ENCODE measurements around the gene DCLK1. TPM values are rescaled to one million over a fixed set of nuclear protein-coding genes. Genes with fewer than 3 reads are reported as not detected.

DCLK1 gene
- total RNA-seq, 1 experiment from 2014 or later: not detected

DNA sequence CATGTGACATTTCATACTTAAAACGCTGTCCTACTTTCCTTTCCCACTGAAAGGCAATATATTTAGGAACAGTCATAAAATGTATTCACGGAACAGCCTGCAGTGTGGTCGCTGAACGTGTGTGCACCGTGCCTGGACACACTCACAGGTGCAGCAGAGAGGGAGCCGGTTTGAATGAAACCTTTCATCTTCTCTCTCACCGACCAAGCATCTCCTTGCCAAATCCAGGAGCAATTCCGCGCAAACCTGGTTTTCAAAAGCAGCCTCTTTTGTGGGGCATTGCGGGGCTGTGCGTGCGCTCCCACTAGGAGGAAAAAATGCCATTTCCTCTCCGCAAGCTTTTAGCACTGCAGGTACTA, 1.0 kb downstream of the DCLK1 start:
- Histone ChIP-seq H3K27ac (ENCODE audit: low read length) (no peak overlapping the region), H3K27me3 (ENCODE audit: control insufficient read depth, insufficient read depth, low read length) (no peaks in the 10 kb centered on the region), H3K4me1 (ENCODE audit: control insufficient read depth, insufficient read depth, low read length) (no peaks in the 10 kb centered on the region), H3K4me3 (ENCODE audit: low read depth in 2 of 2, low read length in 2 of 2) (peak overlapping the region in 1 of 2 experiments; percentile 30; a peak in 1 of 4 replicates), H3K9me3 (ENCODE audit: control insufficient read depth, insufficient read depth, low read depth, low read length) (no peaks in the 10 kb centered on the region), H3K36me3 (ENCODE audit: control insufficient read depth, insufficient read depth, low read length) (no peaks in the 10 kb centered on the region)
- in situ Hi-C loops (cut with HindIII; ENCODE audit: low pct_unique_long_range_greater_than_20kb, low sequenced_read_pairs) (no loop called here), intact Hi-C loops (cut with micrococcal nuclease; ENCODE audit: unreplicated experiment) (no loop called here)
- TF ChIP-seq, protein P1, sequence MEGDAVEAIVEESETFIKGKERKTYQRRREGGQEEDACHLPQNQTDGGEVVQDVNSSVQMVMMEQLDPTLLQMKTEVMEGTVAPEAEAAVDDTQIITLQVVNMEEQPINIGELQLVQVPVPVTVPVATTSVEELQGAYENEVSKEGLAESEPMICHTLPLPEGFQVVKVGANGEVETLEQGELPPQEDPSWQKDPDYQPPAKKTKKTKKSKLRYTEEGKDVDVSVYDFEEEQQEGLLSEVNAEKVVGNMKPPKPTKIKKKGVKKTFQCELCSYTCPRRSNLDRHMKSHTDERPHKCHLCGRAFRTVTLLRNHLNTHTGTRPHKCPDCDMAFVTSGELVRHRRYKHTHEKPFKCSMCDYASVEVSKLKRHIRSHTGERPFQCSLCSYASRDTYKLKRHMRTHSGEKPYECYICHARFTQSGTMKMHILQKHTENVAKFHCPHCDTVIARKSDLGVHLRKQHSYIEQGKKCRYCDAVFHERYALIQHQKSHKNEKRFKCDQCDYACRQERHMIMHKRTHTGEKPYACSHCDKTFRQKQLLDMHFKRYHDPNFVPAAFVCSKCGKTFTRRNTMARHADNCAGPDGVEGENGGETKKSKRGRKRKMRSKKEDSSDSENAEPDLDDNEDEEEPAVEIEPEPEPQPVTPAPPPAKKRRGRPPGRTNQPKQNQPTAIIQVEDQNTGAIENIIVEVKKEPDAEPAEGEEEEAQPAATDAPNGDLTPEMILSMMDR (IDR thresholded peaks at IDR 0.05): no peak
- TF ChIP-seq POLR2AphosphoS5 (IDR thresholded peaks at IDR 0.05; ENCODE audit: low read depth, low read length) (no peak), SIN3A (IDR thresholded peaks at IDR 0.05; ENCODE audit: borderline replicate concordance, insufficient read depth, low read depth, low read length) (no peak), TCF7L2 (IDR thresholded peaks at IDR 0.05; ENCODE audit: low read depth, low read length) (no peak), REST (IDR thresholded peaks at IDR 0.05; ENCODE audit: insufficient read depth in 1 of 2, low read depth in 2 of 2, low read length in 1 of 2) (no peak)
- ATAC-seq (no peak), DNase-seq (ENCODE audit: low read depth, low spot score) (no peak)
- ChIA-PET POLR2A (no interaction called here), CTCF (no interaction called here)
- no TSS peak for BruUV-seq (replicated peaks)

- ChIA-PET POLR2A (no interaction called here), CTCF (interaction anchor here (0.5 kb wide), 1 partner anchor 144 kb away, joined by 3 read pairs; no protein-coding TSS in a partner anchor)
- Histone ChIP-seq H3K4me1 (ENCODE audit: control insufficient read depth, insufficient read depth, low read length) (no peaks in the 10 kb centered on the region), H3K36me3 (ENCODE audit: control insufficient read depth, insufficient read depth, low read length) (no peaks in the 10 kb centered on the region), H3K9me3 (ENCODE audit: control insufficient read depth, insufficient read depth, low read depth, low read length) (no peaks in the 10 kb centered on the region), H3K4me3 (ENCODE audit: low read depth in 2 of 2, low read length in 2 of 2) (no peak overlapping the region), H3K27ac (ENCODE audit: low read length) (no peak overlapping the region), H3K27me3 (ENCODE audit: control insufficient read depth, insufficient read depth, low read length) (no peaks in the 10 kb centered on the region)
- BruUV-seq (replicated peaks): no TSS peak
- no peak for ATAC-seq
- in situ Hi-C loops (cut with HindIII; ENCODE audit: low pct_unique_long_range_greater_than_20kb, low sequenced_read_pairs): no loop called here
- TF ChIP-seq POLR2AphosphoS5 (IDR thresholded peaks at IDR 0.05; ENCODE audit: low read depth, low read length) (no peak), REST (IDR thresholded peaks at IDR 0.05; ENCODE audit: insufficient read depth in 1 of 2, low read depth in 2 of 2, low read length in 1 of 2) (no peak), SIN3A (IDR thresholded peaks at IDR 0.05; ENCODE audit: borderline replicate concordance, insufficient read depth, low read depth, low read length) (no peak), TCF7L2 (IDR thresholded peaks at IDR 0.05; ENCODE audit: low read depth, low read length) (no peak)
- TF ChIP-seq, protein P1 (IDR thresholded peaks at IDR 0.05): no peak
- intact Hi-C loops (cut with micrococcal nuclease; ENCODE audit: unreplicated experiment): no loop called here
- no peak for DNase-seq (ENCODE audit: low read depth, low spot score)
These were observed 1.6 kb downstream of the DCLK1 start for GRCh38 chr13:36129539-36129938.
